Naive thymus-derived CD8-positive, alpha-beta T cell (primary cell): ENCODE measurements around the gene PRF1. TPM values are rescaled to one million over a fixed set of nuclear protein-coding genes. Genes with fewer than 3 reads are reported as not detected.
"Not testable (repeated sequence)": the region's sequence is repeated elsewhere in the genome, so short reads cannot be mapped to it uniquely, and the experiment has no call there.

Experiments used
- ATAC-seq, 2 donors: fragments of 150-1000 bp; cut with Tn5 transposase in 1 of 2; sonication (Bioruptor Pico), chemical (Tn5 transposase) in 1 of 2; 1 replicate in 1 of 2; 2 replicates in 1 of 2; pipeline ENCODE4 v1.10.0; 2021; ENCODE audit warnings: mild to moderate bottlenecking in 2 of 2, moderate library complexity in 2 of 2
- POLR2A ChIA-PET: fragments of 350-600 bp; sonication (Branson Sonifier 250); formaldehyde crosslinking; loops from one replicate; lab custom pipeline; 2021; ENCODE audit warnings: antibody characterized with exemption; lab: Charles Lee
- DNase-seq, 10 donors: peaks; one replicate each; pipeline versions ENCODE4 v3.0.0 to v3.0.0-alpha.2; 2020 to 2022
- H3K27ac Mint-ChIP-seq, 10 donors: one replicate each; pipeline ENCODE4 v1.8.0; 2020 to 2022; ENCODE audit warnings: mild to moderate bottlenecking in 10 of 10, mixed read lengths in 10 of 10, moderate library complexity in 4 of 10, inconsistent platforms in 1 of 10
- H3K27me3 Mint-ChIP-seq, 5 donors: one replicate each; pipeline ENCODE4 v1.8.0; 2021 to 2022; ENCODE audit warnings: mixed read lengths in 5 of 5
- H3K36me3 Mint-ChIP-seq, 3 donors: one replicate each; pipeline ENCODE4 v1.8.0; 2020 to 2022; ENCODE audit warnings: mixed read lengths in 3 of 3, mild to moderate bottlenecking in 2 of 3, inconsistent platforms in 1 of 3
- H3K4me1 Mint-ChIP-seq, 4 donors: one replicate each; pipeline ENCODE4 v1.8.0; 2021 to 2022; ENCODE audit warnings: mixed read lengths in 4 of 4
- H3K4me3 Mint-ChIP-seq, 10 donors: one replicate each; pipeline ENCODE4 v1.8.0; 2020 to 2022; ENCODE audit warnings: mild to moderate bottlenecking in 10 of 10, mixed read lengths in 10 of 10, moderate library complexity in 6 of 10, inconsistent platforms in 1 of 10
- H3K9me3 Mint-ChIP-seq, 9 donors: one replicate each; pipeline ENCODE4 v1.8.0; 2020 to 2022; ENCODE audit warnings: mixed read lengths in 9 of 9, mild to moderate bottlenecking in 3 of 9, inconsistent platforms in 1 of 9, moderate library complexity in 1 of 9
- polyA plus RNA-seq, 3 donors: library from polyadenylated mRNA; unstranded; fragments of 300-500 nt; fragmentation: Illumina TruSeq; gene quantifications; one replicate each; pipeline ENCODE4 v1.2.3, GENCODE V29; 2021
- total RNA-seq, 8 experiments: library from RNA in 2 of 8; stranded (reverse) in 2 of 8; gene quantifications; one replicate each; pipeline ENCODE4 v1.2.3 and lab custom pipeline; 2021 to 2026

PRF1 gene
- total and polyA plus RNA-seq, 5 experiments from 2014 or later, result 14.7 to 435 (median 58.3) TPM

- H3K27me3 Mint-ChIP-seq, result peaks cover 0 to 3% (median 0%) of the 10 kb centered on the region in 5 donors
- POLR2A ChIA-PET, result interaction anchor here (0.6 kb wide), 1 partner anchor 42 kb away, joined by 3 read pairs; no protein-coding TSS in a partner anchor
- H3K4me3 Mint-ChIP-seq, result peak overlapping the region in 1 of 10 donors; percentile 37
- DNase-seq (no peak), ATAC-seq (no peak)
- H3K9me3 Mint-ChIP-seq, result peaks cover 0 to 18% (median 6%) of the 10 kb centered on the region in 9 donors
- H3K27ac Mint-ChIP-seq, result peak overlapping the region in 7 of 10 donors; percentile 10 to 87 (median 20)
- H3K4me1 Mint-ChIP-seq, result peaks cover 14 to 60% (median 58%) of the 10 kb centered on the region in 4 donors
- H3K36me3 Mint-ChIP-seq, result peaks cover 0 to 9% (median 0%) of the 10 kb centered on the region in 3 donors
Measured at GRCh38 chr10:70615784-70616522, 13.4 kb upstream of the PRF1 start.

- peaks cover 0 to 3% (median 0%) of the 10 kb centered on the region in 5 donors for H3K27me3 Mint-ChIP-seq
- ATAC-seq, result no peak
- H3K27ac Mint-ChIP-seq, result peak overlapping the region in 5 of 10 donors; percentile 3 to 52 (median 44)
- H3K36me3 Mint-ChIP-seq, result peaks cover 0 to 6% (median 0%) of the 10 kb centered on the region in 3 donors
- peaks cover 0 to 15% (median 4%) of the 10 kb centered on the region in 9 donors for H3K9me3 Mint-ChIP-seq
- POLR2A ChIA-PET, result no interaction called here
- peaks cover 18 to 67% (median 65%) of the 10 kb centered on the region in 4 donors for H3K4me1 Mint-ChIP-seq
- H3K4me3 Mint-ChIP-seq, result no peak overlapping the region
- DNase-seq, result no peak
Measured at GRCh38 chr10:70615211-70615610, 12.7 kb upstream of the PRF1 start.

- H3K27ac Mint-ChIP-seq, result peak overlapping the region in 9 of 10 donors; percentile 26 to 86 (median 52)
- not testable (repeated sequence) for DNase-seq, H3K9me3 Mint-ChIP-seq, H3K27me3 Mint-ChIP-seq, H3K36me3 Mint-ChIP-seq, H3K4me3 Mint-ChIP-seq, ATAC-seq
- H3K4me1 Mint-ChIP-seq, result peaks cover 18 to 75% (median 70%) of the 10 kb centered on the region in 4 donors
- POLR2A ChIA-PET, result interaction anchor here (0.5 to 0.7 kb wide), 2 partner anchors 14 to 420 kb away, joined by 3 read pairs; no protein-coding TSS in a partner anchor
Measured at GRCh38 chr10:70614364-70614763, 11.8 kb upstream of the PRF1 start.

- ATAC-seq (peak; percentile 73 to 86), DNase-seq (peak in 4 of 10 donors; percentile 19 to 77 (median 60))
- peak overlapping the region in 3 of 10 donors; percentile 1 to 48 (median 21) for H3K4me3 Mint-ChIP-seq
- H3K9me3 Mint-ChIP-seq, result peaks cover 0 to 5% (median 0%) of the 10 kb centered on the region in 9 donors
- no peaks in the 10 kb centered on the region for H3K36me3 Mint-ChIP-seq
- H3K4me1 Mint-ChIP-seq, result peaks cover 18 to 74% (median 66%) of the 10 kb centered on the region in 4 donors
- POLR2A ChIA-PET, result interaction anchor here (0.5 to 0.7 kb wide), 2 partner anchors 14 to 419 kb away, joined by 3 read pairs; no protein-coding TSS in a partner anchor
- H3K27me3 Mint-ChIP-seq, result peaks cover 0 to 3% (median 0%) of the 10 kb centered on the region in 5 donors
- H3K27ac Mint-ChIP-seq, result peak overlapping the region; percentile 26 to 92 (median 68)
Measured at GRCh38 chr10:70613941-70614340, 11.4 kb upstream of the PRF1 start.

GRCh38 chr10:70607936-70608335 lies 5.4 kb upstream of the PRF1 start:
- DNase-seq (no peak), ATAC-seq (no peak)
- Mint-ChIP-seq H3K27ac (peak overlapping the region in 3 of 10 donors; percentile 32 to 77 (median 58)), H3K4me1 (peaks cover 19 to 63% (median 52%) of the 10 kb centered on the region in 4 donors), H3K27me3 (no peaks in the 10 kb centered on the region), H3K4me3 (peak overlapping the region in 1 of 10 donors; percentile 46), H3K36me3 (peaks cover 0 to 4% (median 0%) of the 10 kb centered on the region in 3 donors), H3K9me3 (peaks cover 0 to 9% (median 2%) of the 10 kb centered on the region in 9 donors)
- POLR2A ChIA-PET, result no interaction called here

DNA sequence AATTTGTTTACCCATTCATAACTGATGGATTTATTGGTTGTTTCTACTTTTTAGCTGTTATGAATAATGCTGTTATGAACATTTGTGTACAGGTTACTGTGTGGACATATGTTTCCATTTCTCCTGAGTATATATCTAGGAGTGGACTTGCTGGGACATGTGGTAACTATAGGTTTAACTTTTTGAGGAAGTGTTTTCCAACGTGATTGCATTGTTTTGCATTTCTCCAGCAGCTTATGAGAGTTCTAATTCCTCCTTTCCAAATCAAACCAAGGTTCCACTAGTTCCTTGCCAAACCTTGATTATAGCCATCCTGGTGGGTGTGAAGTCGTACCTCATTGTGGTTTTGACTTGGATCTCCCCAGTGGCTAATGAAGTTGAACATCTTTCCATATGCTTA lies 2.6 kb upstream of the PRF1 start:
- peaks cover 1 to 4% (median 2%) of the 10 kb centered on the region in 3 donors for H3K36me3 Mint-ChIP-seq
- DNase-seq (no peak), ATAC-seq (no peak)
- no peak overlapping the region for H3K4me3 Mint-ChIP-seq
- POLR2A ChIA-PET, result no interaction called here
- H3K9me3 Mint-ChIP-seq, result peaks cover 0 to 7% (median 2%) of the 10 kb centered on the region in 9 donors
- no peaks in the 10 kb centered on the region for H3K27me3 Mint-ChIP-seq
- peaks cover 27 to 67% (median 62%) of the 10 kb centered on the region in 4 donors for H3K4me1 Mint-ChIP-seq
- H3K27ac Mint-ChIP-seq, result peak overlapping the region in 1 of 10 donors; percentile 4

DNA sequence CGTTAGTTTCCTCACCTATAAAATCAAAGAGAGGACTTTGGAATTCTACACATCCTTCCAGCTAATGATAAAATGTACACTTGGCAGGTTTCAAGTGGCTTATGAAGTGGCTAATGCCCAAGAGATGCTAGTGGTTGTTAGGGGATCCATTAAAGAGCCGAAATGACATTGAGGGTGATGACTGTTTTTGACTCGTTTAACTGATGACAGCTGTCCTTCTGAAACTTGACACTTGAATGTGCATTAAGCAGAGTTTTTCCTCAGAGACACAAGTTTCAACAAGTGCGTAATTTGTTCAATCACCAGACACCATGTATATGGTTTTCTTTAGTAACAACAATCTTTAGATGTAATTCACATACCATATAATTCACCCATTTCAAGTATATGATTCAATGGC lies 1.6 kb upstream of the PRF1 start:
- DNase-seq (no peak), ATAC-seq (no peak)
- POLR2A ChIA-PET, result no interaction called here
- Mint-ChIP-seq H3K4me1 (peaks cover 31 to 69% (median 65%) of the 10 kb centered on the region in 4 donors), H3K36me3 (peaks cover 4 to 12% (median 5%) of the 10 kb centered on the region in 3 donors), H3K9me3 (peaks cover 0 to 7% (median 2%) of the 10 kb centered on the region in 9 donors), H3K27me3 (no peaks in the 10 kb centered on the region), H3K4me3 (peak overlapping the region in 4 of 10 donors; percentile 41 to 99 (median 93)), H3K27ac (peak overlapping the region in 8 of 10 donors; percentile 96 to 100 (median 98))

GRCh38 chr10:70603449-70603801 lies 884 bp upstream of the PRF1 start:
- POLR2A ChIA-PET, result interaction anchor here (0.6 to 2.1 kb wide), 3 partner anchors 9 to 32 kb away, joined by 3 to 12 read pairs (median 4); no protein-coding TSS in a partner anchor
- DNase-seq (peak in 3 of 10 donors; percentile 23 to 55 (median 27)), ATAC-seq (no peak)
- H3K9me3 Mint-ChIP-seq, result peaks cover 0 to 7% (median 2%) of the 10 kb centered on the region in 9 donors
- no peaks in the 10 kb centered on the region for H3K27me3 Mint-ChIP-seq
- peaks cover 34 to 73% (median 70%) of the 10 kb centered on the region in 4 donors for H3K4me1 Mint-ChIP-seq
- H3K4me3 Mint-ChIP-seq, result peak overlapping the region; percentile 89 to 100 (median 99)
- peaks cover 4 to 19% (median 10%) of the 10 kb centered on the region in 3 donors for H3K36me3 Mint-ChIP-seq
- peak overlapping the region; percentile 96 to 100 (median 98) for H3K27ac Mint-ChIP-seq

GRCh38 chr10:70601746-70602145 lies 795 bp downstream of the PRF1 start:
- H3K27ac Mint-ChIP-seq, result peak overlapping the region; percentile 96 to 100 (median 98)
- H3K4me1 Mint-ChIP-seq, result peaks cover 29 to 73% (median 69%) of the 10 kb centered on the region in 4 donors
- H3K36me3 Mint-ChIP-seq, result peaks cover 5 to 35% (median 23%) of the 10 kb centered on the region in 3 donors
- peak overlapping the region; percentile 89 to 100 (median 99) for H3K4me3 Mint-ChIP-seq
- no peaks in the 10 kb centered on the region for H3K9me3 Mint-ChIP-seq
- no peaks in the 10 kb centered on the region for H3K27me3 Mint-ChIP-seq
- peak in 1 of 10 donors; percentile 34 for DNase-seq
- peak in 1 of 2 donors; percentile 1 for ATAC-seq
- POLR2A ChIA-PET, result interaction anchor here (0.6 to 2.2 kb wide), 6 partner anchors 9 to 26 kb away, joined by 3 to 12 read pairs (median 6); no protein-coding TSS in a partner anchor

- no peaks in the 10 kb centered on the region for H3K27me3 Mint-ChIP-seq
- ATAC-seq (no peak), DNase-seq (no peak)
- POLR2A ChIA-PET, result interaction anchor here (0.6 to 2.2 kb wide), 3 partner anchors 15 to 25 kb away, joined by 3 to 9 read pairs (median 7); no protein-coding TSS in a partner anchor
- H3K27ac Mint-ChIP-seq, result peak overlapping the region; percentile 56 to 100 (median 88)
- H3K4me3 Mint-ChIP-seq, result peak overlapping the region; percentile 89 to 100 (median 99)
- H3K9me3 Mint-ChIP-seq, result no peaks in the 10 kb centered on the region
- peaks cover 32 to 78% (median 77%) of the 10 kb centered on the region in 4 donors for H3K4me1 Mint-ChIP-seq
- peaks cover 5 to 44% (median 29%) of the 10 kb centered on the region in 3 donors for H3K36me3 Mint-ChIP-seq
Measured at GRCh38 chr10:70600512-70601395, 1.8 kb downstream of the PRF1 start.

DNA sequence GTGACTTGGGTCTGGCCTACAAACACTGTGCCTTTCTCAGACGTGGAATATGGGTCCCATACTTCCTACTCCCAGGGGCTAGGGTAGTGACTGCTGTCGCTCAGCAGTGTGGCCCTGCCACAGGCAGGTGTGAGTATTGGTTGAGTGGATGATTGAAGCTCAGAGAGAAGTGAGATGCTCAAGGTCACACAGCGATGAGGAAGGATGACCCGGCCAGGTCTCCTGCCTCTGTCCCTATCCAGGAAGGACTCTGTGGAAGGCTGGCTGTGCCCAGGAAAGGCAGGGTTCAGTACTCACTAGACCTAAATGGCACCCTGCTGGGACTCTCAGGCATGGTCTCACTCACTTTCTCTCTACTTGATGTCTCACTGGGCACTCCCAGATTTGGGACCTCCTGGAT lies 2.8 kb downstream of the PRF1 start:
- DNase-seq (no peak), ATAC-seq (no peak)
- no peaks in the 10 kb centered on the region for H3K27me3 Mint-ChIP-seq
- H3K4me1 Mint-ChIP-seq, result peaks cover 39 to 87% (median 82%) of the 10 kb centered on the region in 4 donors
- peaks cover 5 to 49% (median 29%) of the 10 kb centered on the region in 3 donors for H3K36me3 Mint-ChIP-seq
- H3K27ac Mint-ChIP-seq, result peak overlapping the region in 7 of 10 donors; percentile 26 to 96 (median 69)
- H3K9me3 Mint-ChIP-seq, result no peaks in the 10 kb centered on the region
- POLR2A ChIA-PET, result interaction anchor here (1.7 kb wide), 1 partner anchor 21 kb away, joined by 4 read pairs; no protein-coding TSS in a partner anchor
- peak overlapping the region; percentile 50 to 100 (median 94) for H3K4me3 Mint-ChIP-seq
